Measurements from ENCODE around the gene APOA1. TPM values are rescaled to one million over a fixed set of nuclear protein-coding genes. Genes with fewer than 3 reads are reported as not detected.

The APOA1 gene
- total and polyA plus RNA-seq, 2 of the 4 experiments (the other 2 are of a cell fraction): 0.18 to 0.89 TPM

DNA sequence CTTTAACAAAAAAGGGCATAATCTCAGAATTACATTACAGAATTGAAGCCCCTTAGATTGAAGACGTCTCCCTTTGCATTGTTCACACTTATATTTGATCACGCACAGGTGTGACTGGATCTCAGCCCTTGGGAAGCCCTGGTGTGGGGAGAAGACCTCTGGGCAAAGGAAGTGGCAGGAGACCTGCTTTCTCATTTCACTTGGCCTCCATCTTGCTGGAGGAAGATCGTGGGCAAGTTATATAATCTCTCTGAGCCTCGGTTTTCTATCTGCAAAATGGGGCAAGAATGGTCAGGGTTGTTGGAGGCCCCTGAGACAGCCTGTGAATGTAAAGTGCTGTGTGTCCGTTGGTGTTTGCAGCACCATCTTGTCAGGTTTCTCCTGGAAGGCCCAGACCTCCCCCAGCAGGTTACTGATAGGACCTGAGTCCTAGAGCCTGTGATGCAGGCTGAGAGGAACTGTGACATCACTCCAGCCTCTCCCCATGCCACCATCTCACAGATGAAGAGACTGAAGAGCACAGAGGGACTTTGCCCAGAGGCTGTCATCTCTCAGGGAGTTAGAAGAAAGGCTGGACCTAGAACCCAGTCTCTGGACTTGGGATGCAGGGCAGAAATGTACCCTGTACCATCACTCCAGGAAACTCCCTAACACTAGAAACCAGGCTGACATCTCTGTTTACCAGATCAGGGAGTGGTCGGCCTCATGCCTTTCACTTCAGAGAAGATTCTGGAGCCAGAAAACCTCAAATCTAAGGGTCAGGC lies 1.1 kb upstream of the APOA1 start:
- DNase-seq (no peak), ATAC-seq (ENCODE audit: low read depth) (no peak)
- Histone ChIP-seq H2BK15ac (ENCODE audit: low read depth, low read length) (no peak overlapping the region), H2AK5ac (ENCODE audit: low read depth, low read length) (no peak overlapping the region), H3K4ac (ENCODE audit: low read depth, low read length) (no peak overlapping the region), H4K5ac (ENCODE audit: low read depth, low read length) (no peak overlapping the region), H2AFZ (replicated peaks; ENCODE audit: low read length, poor library complexity) (no peak overlapping the region), H3K9me1 (ENCODE audit: insufficient read depth, low read length) (no peaks in the 10 kb centered on the region; the same call in 1 of the 2 replicates), H2BK120ac (ENCODE audit: low read depth, low read length) (no peak overlapping the region), H4K20me1 (ENCODE audit: insufficient read depth, low read length) (no peaks in the 10 kb centered on the region), H3K4me2 (ENCODE audit: low read depth, low read length) (no peak overlapping the region), H4K91ac (ENCODE audit: insufficient read depth, low read depth, low read length) (no peak overlapping the region), H2AK9ac (replicated peaks; ENCODE audit: low read depth, low read length, poor library complexity) (no peak overlapping the region), H3K18ac (ENCODE audit: low read depth, low read length) (no peak overlapping the region), H3K36me3 (ENCODE audit: control insufficient read depth, insufficient read depth, low read length) (peaks cover 2% of the 10 kb centered on the region), H2BK20ac (ENCODE audit: low read depth, low read length) (no peak overlapping the region), H3K4me3 (ENCODE audit: insufficient read depth, low read depth, low read length) (no peak overlapping the region), H3K4me1 (ENCODE audit: control insufficient read depth, insufficient read depth, low read length) (peaks cover 3% of the 10 kb centered on the region; the same call in 1 of the 2 replicates), H3K9me3 (ENCODE audit: control insufficient read depth, insufficient read depth, low read length) (no peaks in the 10 kb centered on the region), H3K23ac (ENCODE audit: low read depth, low read length) (no peak overlapping the region), H3K14ac (replicated peaks; ENCODE audit: low read depth, low read length) (no peak overlapping the region), H3K56ac (ENCODE audit: extremely low read depth, insufficient read depth, low read length) (no peak overlapping the region), H4K8ac (ENCODE audit: low read depth in 2 of 2, low read length in 2 of 2) (no peak overlapping the region), H3K79me1 (ENCODE audit: low read depth in 1 of 2, low read length in 2 of 2) (no peaks in the 10 kb centered on the region), H3K27ac (ENCODE audit: insufficient read depth, low read length) (no peak overlapping the region), H3K9ac (ENCODE audit: low read depth, low read length) (no peak overlapping the region), H2BK5ac (ENCODE audit: low read depth, low read length, poor library complexity, severe bottlenecking) (no peak overlapping the region), H3K27me3 (ENCODE audit: control insufficient read depth, insufficient read depth, low read length) (no peaks in the 10 kb centered on the region)
- intact Hi-C loops (cut with micrococcal nuclease): no loop called here
- 100% methylated on average over 1 of the region's 6 CpGs; no CpG with 5 or more reads in 1 of the 2 experiments for WGBS, 2 experiments (ENCODE audit: extremely low coverage in 2 of 2, insufficient read length in 1 of 2)
- dilution Hi-C loops (cut with HindIII; ENCODE audit: low sequenced_read_pairs, unreplicated experiment): no loop called here
- CTCF ChIA-PET: no interaction called here
- in situ Hi-C loops (cut with MboI; ENCODE audit: low sequenced_read_pairs): no loop called here
- TF ChIP-seq, protein P1, sequence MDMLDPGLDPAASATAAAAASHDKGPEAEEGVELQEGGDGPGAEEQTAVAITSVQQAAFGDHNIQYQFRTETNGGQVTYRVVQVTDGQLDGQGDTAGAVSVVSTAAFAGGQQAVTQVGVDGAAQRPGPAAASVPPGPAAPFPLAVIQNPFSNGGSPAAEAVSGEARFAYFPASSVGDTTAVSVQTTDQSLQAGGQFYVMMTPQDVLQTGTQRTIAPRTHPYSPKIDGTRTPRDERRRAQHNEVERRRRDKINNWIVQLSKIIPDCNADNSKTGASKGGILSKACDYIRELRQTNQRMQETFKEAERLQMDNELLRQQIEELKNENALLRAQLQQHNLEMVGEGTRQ (IDR thresholded peaks at IDR 0.05; ENCODE audit: low read depth, low read length): no peak
- no peak for TF ChIP-seq RCOR1 (IDR thresholded peaks at IDR 0.05; ENCODE audit: insufficient replicate concordance, low read length)
- no peak for TF ChIP-seq CTCF (conservative IDR thresholded peaks at IDR 0.05; ENCODE audit: low read depth, low read length)
- TF ChIP-seq MAZ (IDR thresholded peaks at IDR 0.05; ENCODE audit: borderline replicate concordance, low read depth, low read length): no peak
- TF ChIP-seq CHD1 (IDR thresholded peaks at IDR 0.05; ENCODE audit: low read depth, low read length): no peak
- TF ChIP-seq NFE2L2 (IDR thresholded peaks at IDR 0.05; ENCODE audit: low read depth, low read length): no peak
- TF ChIP-seq RAD21 (IDR thresholded peaks at IDR 0.05; ENCODE audit: low read length): no peak
- TF ChIP-seq SMC3 (IDR thresholded peaks at IDR 0.05; ENCODE audit: low read depth, low read length): no peak
- no peak for TF ChIP-seq FOS (IDR thresholded peaks at IDR 0.05; ENCODE audit: low read depth, low read length)
- BruUV-seq (replicated peaks): no TSS peak
- POLR2A ChIA-PET (ENCODE audit: unreplicated experiment): no interaction called here

Measured in IMR-90 (cell line).